Progenitor cell of endocrine pancreas (in vitro differentiated cells): Measurements from ENCODE around the gene SETBP1. TPM values are rescaled to one million over a fixed set of nuclear protein-coding genes. Genes with fewer than 3 reads are reported as not detected.
A peak's percentile ranks its signal among the peaks of the same experiment; 100 is the strongest.

ENCODE experiments used
- DNase-seq: peaks from one replicate; pipeline ENCODE4 v3.0.0; 2021; ENCODE audit warnings: low spot score; ENCODE audit not compliant: unreplicated experiment
- H3K27ac Mint-ChIP-seq: 2 replicates; pipeline ENCODE4 v1.8.0; 2021; ENCODE audit warnings: mild to moderate bottlenecking, moderate library complexity, mixed read lengths
- H3K27me3 Mint-ChIP-seq: 2 replicates; pipeline ENCODE4 v1.8.0; 2021; ENCODE audit warnings: mixed read lengths
- H3K36me3 Mint-ChIP-seq: 2 replicates; pipeline ENCODE4 v1.8.0; 2022; ENCODE audit warnings: mixed read lengths; ENCODE audit not compliant: insufficient read depth
- H3K4me1 Mint-ChIP-seq: 2 replicates; pipeline ENCODE4 v1.8.0; 2021; ENCODE audit warnings: low read depth, mixed read lengths
- H3K4me3 Mint-ChIP-seq: 2 replicates; pipeline ENCODE4 v1.8.0; 2021; ENCODE audit warnings: low read depth, mild to moderate bottlenecking, moderate library complexity, mixed read lengths
- H3K9me3 Mint-ChIP-seq: 2 replicates; pipeline ENCODE4 v1.8.0; 2021; ENCODE audit warnings: low read depth, mixed read lengths
- CTCF ChIP-seq: fragments of 200-600 bp; sonication (generic); IDR thresholded peaks from one replicate; pipeline ENCODE4 v1.5.0; 2021; ENCODE audit warnings: antibody characterized with exemption, mild to moderate bottlenecking; ENCODE audit not compliant: unreplicated experiment
- total RNA-seq: library from RNA; stranded (reverse); gene quantifications from 2 replicates; pipeline ENCODE4 v1.2.1, GENCODE V29; 2021

Gene SETBP1
- total RNA-seq, 1 donor from 2014 or later = 30.8 TPM

DNA sequence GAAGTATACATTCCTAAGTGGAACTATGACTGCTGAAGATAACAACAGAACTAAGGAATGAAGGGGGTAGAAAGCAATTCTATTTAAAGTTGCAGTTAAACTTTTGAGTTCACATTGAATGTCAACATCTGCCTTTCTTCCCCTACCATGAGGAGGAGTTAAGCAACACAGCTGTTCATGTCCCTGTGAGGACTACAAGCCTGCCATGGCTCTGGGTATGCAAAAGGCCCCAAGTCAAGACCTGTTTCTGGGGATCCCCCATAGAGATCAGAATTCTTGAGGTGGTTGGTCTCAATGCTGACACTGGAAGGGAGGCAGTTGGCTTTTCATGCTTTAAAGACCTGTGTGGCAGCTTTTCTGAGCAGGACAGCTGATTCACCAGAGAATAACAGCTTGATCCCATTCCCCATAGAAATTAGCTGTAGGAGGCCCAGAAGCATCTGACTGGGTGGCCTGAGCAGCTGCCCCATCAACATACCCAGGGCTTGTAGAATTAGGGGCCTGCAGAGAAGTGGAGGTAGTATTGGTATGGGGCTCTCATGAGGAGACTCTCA lies 131.0 kb downstream of the SETBP1 start:
- DNase-seq = no peak
- no peak for TF ChIP-seq CTCF
- no peaks in the 10 kb centered on the region for H3K27me3 Mint-ChIP-seq
- H3K27ac Mint-ChIP-seq = no peak overlapping the region
- H3K9me3 Mint-ChIP-seq = no peaks in the 10 kb centered on the region
- H3K36me3 Mint-ChIP-seq = no peaks in the 10 kb centered on the region
- peaks cover 18% of the 10 kb centered on the region for H3K4me1 Mint-ChIP-seq
- H3K4me3 Mint-ChIP-seq = no peak overlapping the region

- H3K4me1 Mint-ChIP-seq = peaks cover 19% of the 10 kb centered on the region
- no peak overlapping the region for H3K4me3 Mint-ChIP-seq
- no peak for DNase-seq
- H3K27ac Mint-ChIP-seq = no peak overlapping the region
- no peaks in the 10 kb centered on the region for H3K36me3 Mint-ChIP-seq
- no peaks in the 10 kb centered on the region for H3K27me3 Mint-ChIP-seq
- no peak for TF ChIP-seq CTCF
- no peaks in the 10 kb centered on the region for H3K9me3 Mint-ChIP-seq
Observed at GRCh38 chr18:44812426-44812825, 131.7 kb downstream of the SETBP1 start.

- no peaks in the 10 kb centered on the region for H3K27me3 Mint-ChIP-seq
- peaks cover 11% of the 10 kb centered on the region for H3K4me1 Mint-ChIP-seq
- H3K36me3 Mint-ChIP-seq = no peaks in the 10 kb centered on the region
- H3K9me3 Mint-ChIP-seq = no peaks in the 10 kb centered on the region
- TF ChIP-seq CTCF = no peak
- DNase-seq = no peak
- no peak overlapping the region for H3K27ac Mint-ChIP-seq
- no peak overlapping the region for H3K4me3 Mint-ChIP-seq
Observed at GRCh38 chr18:44813586-44813985, 132.9 kb downstream of the SETBP1 start.

DNA sequence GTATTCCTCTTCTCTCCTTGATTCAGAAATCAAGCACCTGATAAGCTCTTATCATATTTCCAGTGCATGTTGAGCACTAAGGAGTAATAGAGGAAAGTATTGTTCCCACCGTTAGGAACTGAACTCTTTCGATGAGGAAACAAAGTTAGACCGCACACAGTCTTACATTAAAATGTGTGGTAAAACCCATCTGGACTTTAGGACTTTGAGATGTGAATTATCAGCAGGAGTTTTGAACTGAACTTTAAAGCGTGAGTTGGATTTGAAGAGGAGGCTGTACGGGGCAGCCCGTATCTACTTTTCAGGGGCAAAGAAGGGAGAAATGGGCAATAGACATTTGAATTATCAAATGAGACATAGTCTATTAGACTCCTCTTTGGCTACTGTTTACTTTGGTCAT lies 134.4 kb downstream of the SETBP1 start:
- DNase-seq = no peak
- no peaks in the 10 kb centered on the region for H3K9me3 Mint-ChIP-seq
- H3K4me3 Mint-ChIP-seq = no peak overlapping the region
- H3K27me3 Mint-ChIP-seq = no peaks in the 10 kb centered on the region
- TF ChIP-seq CTCF = no peak
- no peaks in the 10 kb centered on the region for H3K36me3 Mint-ChIP-seq
- no peak overlapping the region for H3K27ac Mint-ChIP-seq
- H3K4me1 Mint-ChIP-seq = peaks cover 11% of the 10 kb centered on the region

- Mint-ChIP-seq H3K4me1 (peaks cover 11% of the 10 kb centered on the region), H3K4me3 (no peak overlapping the region), H3K36me3 (no peaks in the 10 kb centered on the region), H3K27me3 (no peaks in the 10 kb centered on the region), H3K27ac (peak overlapping the region; percentile 77), H3K9me3 (no peaks in the 10 kb centered on the region)
- no peak for TF ChIP-seq CTCF
- DNase-seq = no peak
Observed at GRCh38 chr18:44816050-44816449, 135.4 kb downstream of the SETBP1 start.
